Mesendoderm (in vitro differentiated cells): ENCODE results near the gene CCDC68.

Experiments used
- DNase-seq: peaks from one replicate; pipeline ENCODE4 v3.0.0; 2013
- H2AK5ac ChIP-seq: 2 replicates; pipeline ENCODE4 v1.6.1; 2013; ENCODE audit warnings: low read length, inconsistent platforms
- H2BK120ac ChIP-seq: 2 replicates; pipeline ENCODE4 v1.6.1; 2013; ENCODE audit warnings: low read depth, mild to moderate bottlenecking, low read length, moderate library complexity, mixed read lengths
- H2BK15ac ChIP-seq: replicated peaks from 2 replicates; pipeline ENCODE4 v1.6.1; 2013; ENCODE audit warnings: low read depth, mild to moderate bottlenecking, moderate library complexity
- H2BK5ac ChIP-seq: 2 replicates; pipeline ENCODE4 v1.6.1; 2013; ENCODE audit warnings: low read length, inconsistent platforms
- H3K18ac ChIP-seq: 2 replicates; pipeline ENCODE4 v1.6.1; 2013; ENCODE audit warnings: mild to moderate bottlenecking, low read length, mixed read lengths
- H3K23ac ChIP-seq: one replicate; pipeline ENCODE4 v1.6.1; 2013; ENCODE audit warnings: low read length
- H3K27ac ChIP-seq: 2 replicates; pipeline ENCODE4 v1.5.1; 2013; ENCODE audit warnings: low read depth, mild to moderate bottlenecking, inconsistent platforms, low read length, moderate library complexity
- H3K27me3 ChIP-seq: 2 replicates; pipeline ENCODE4 v1.6.1; 2013; ENCODE audit warnings: low read length, control low read depth, mild to moderate bottlenecking, inconsistent platforms; ENCODE audit not compliant: insufficient read depth, poor library complexity
- H3K36me3 ChIP-seq: 2 replicates; pipeline ENCODE4 v1.6.1; 2013; ENCODE audit warnings: low read length, inconsistent platforms; ENCODE audit not compliant: control insufficient read depth, insufficient read depth
- H3K4ac ChIP-seq: one replicate; pipeline ENCODE4 v1.6.1; 2013; ENCODE audit warnings: low read depth, mild to moderate bottlenecking, low read length, moderate library complexity
- H3K4me1 ChIP-seq: 2 replicates; pipeline ENCODE4 v1.6.1; 2013; ENCODE audit warnings: low read depth, low read length, inconsistent platforms; ENCODE audit not compliant: control insufficient read depth
- H3K4me2 ChIP-seq: 2 replicates; pipeline ENCODE4 v1.6.1; 2013; ENCODE audit warnings: low read length
- H3K4me3 ChIP-seq: 2 replicates; pipeline ENCODE4 v1.5.1; 2013; ENCODE audit warnings: mild to moderate bottlenecking, low read length
- H3K56ac ChIP-seq: one replicate; pipeline ENCODE4 v1.6.1; 2013; ENCODE audit warnings: low read length
- H3K79me1 ChIP-seq: 2 replicates; pipeline ENCODE4 v1.6.1; 2013; ENCODE audit warnings: low read length, inconsistent platforms
- H3K79me2 ChIP-seq: 2 replicates; pipeline ENCODE4 v1.6.1; 2013; ENCODE audit warnings: mild to moderate bottlenecking, low read length; ENCODE audit not compliant: control insufficient read depth, insufficient read depth
- H3K9ac ChIP-seq: 2 replicates; pipeline ENCODE4 v1.6.1; 2013; ENCODE audit warnings: low read length, inconsistent platforms
- H4K5ac ChIP-seq: one replicate; pipeline ENCODE4 v1.6.1; 2013; ENCODE audit warnings: low read length
- H4K8ac ChIP-seq: one replicate; pipeline ENCODE4 v1.6.1; 2013; ENCODE audit warnings: low read depth, mild to moderate bottlenecking, control low read depth, low read length, moderate library complexity
- WGBS: extraction: QIAGEN DNeasy Blood & Tissue Kit; methylation state at CpG from one replicate; pipeline ENCODE4 v1.1.7; 2013; ENCODE audit warnings: low lambda C conversion rate, missing lambda C conversion rate; ENCODE audit not compliant: insufficient coverage; ENCODE audit errors: extremely low coverage; 5-methylcytosine and 5-hydroxymethylcytosine counted together

CCDC68 gene

GRCh38 chr18:54967786-54968185, 8.5 kb upstream of the CCDC68 start:
- Histone ChIP-seq H3K79me1 (no peaks in the 10 kb centered on the region), H4K5ac (no peak overlapping the region), H2AK5ac (no peak overlapping the region), H3K36me3 (no peaks in the 10 kb centered on the region), H3K23ac (no peak overlapping the region), H3K79me2 (no peaks in the 10 kb centered on the region), H2BK15ac (no peak overlapping the region), H3K27ac (no peak overlapping the region), H3K4me2 (no peak overlapping the region), H4K8ac (no peak overlapping the region), H3K4ac (no peak overlapping the region), H3K18ac (no peak overlapping the region), H3K4me3 (no peak overlapping the region), H3K27me3 (no peaks in the 10 kb centered on the region), H2BK5ac (no peak overlapping the region), H3K56ac (no peak overlapping the region), H3K9ac (no peak overlapping the region), H3K4me1 (no peaks in the 10 kb centered on the region), H2BK120ac (no peak overlapping the region)
- WGBS, result no CpG with 5 or more reads among the region's 4 CpGs
- DNase-seq, result peak; percentile 34

GRCh38 chr18:54964741-54965140, 5.5 kb upstream of the CCDC68 start:
- Histone ChIP-seq H2BK120ac (no peak overlapping the region), H3K27me3 (no peaks in the 10 kb centered on the region), H3K36me3 (no peaks in the 10 kb centered on the region), H3K56ac (no peak overlapping the region), H2AK5ac (no peak overlapping the region), H3K4me1 (no peaks in the 10 kb centered on the region), H4K5ac (no peak overlapping the region), H3K79me1 (no peaks in the 10 kb centered on the region), H3K27ac (no peak overlapping the region), H3K4ac (no peak overlapping the region), H3K79me2 (no peaks in the 10 kb centered on the region), H3K4me2 (no peak overlapping the region), H2BK5ac (no peak overlapping the region), H3K23ac (no peak overlapping the region), H3K18ac (no peak overlapping the region), H4K8ac (no peak overlapping the region), H3K9ac (no peak overlapping the region), H3K4me3 (no peak overlapping the region), H2BK15ac (no peak overlapping the region)
- DNase-seq, result no peak

DNA sequence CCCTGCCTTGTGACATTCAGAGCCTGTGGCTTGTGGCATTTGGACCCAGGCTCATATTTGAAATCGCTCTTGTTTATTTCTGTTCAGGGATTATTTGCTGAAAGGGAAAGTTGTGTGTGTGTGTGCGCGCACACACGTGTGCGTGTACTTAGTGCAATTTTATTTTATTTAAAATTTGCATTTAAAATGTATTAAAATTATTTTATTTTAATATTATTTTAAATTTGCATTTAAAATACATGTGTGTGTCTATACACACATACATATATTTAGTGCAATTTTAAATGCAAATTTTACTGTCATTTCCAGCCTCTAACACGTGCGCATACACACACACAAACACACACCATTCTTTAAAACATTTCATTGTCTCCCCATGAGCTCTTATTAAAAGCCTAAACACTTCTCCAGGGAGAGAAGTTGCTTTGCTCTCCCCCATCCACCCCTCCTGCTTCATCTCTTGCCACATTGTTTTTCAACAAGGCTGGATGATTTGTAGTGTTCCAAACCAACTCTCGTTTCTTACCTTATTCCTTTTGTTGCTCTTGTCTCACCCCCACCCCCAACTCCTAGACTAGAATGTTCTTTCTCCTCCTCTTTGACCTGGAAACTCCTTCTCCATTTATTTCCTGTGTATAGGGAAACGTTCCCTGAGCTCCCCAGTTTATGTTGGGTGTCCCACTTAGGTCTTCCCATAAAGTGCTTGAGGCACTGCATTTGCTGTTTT, 3.8 kb upstream of the CCDC68 start:
- 100% methylated on average over 2 of the region's 9 CpGs for WGBS
- DNase-seq, result no peak
- Histone ChIP-seq H3K4me2 (no peak overlapping the region), H3K56ac (no peak overlapping the region), H2BK120ac (no peak overlapping the region), H3K27me3 (no peaks in the 10 kb centered on the region), H3K23ac (no peak overlapping the region), H3K18ac (no peak overlapping the region), H3K27ac (no peak overlapping the region), H2BK5ac (no peak overlapping the region), H3K4me1 (no peaks in the 10 kb centered on the region), H3K9ac (no peak overlapping the region), H3K4me3 (no peak overlapping the region), H3K4ac (no peak overlapping the region), H3K79me2 (no peaks in the 10 kb centered on the region), H2AK5ac (no peak overlapping the region), H3K79me1 (no peaks in the 10 kb centered on the region), H3K36me3 (no peaks in the 10 kb centered on the region), H2BK15ac (no peak overlapping the region), H4K5ac (no peak overlapping the region), H4K8ac (no peak overlapping the region)

DNA sequence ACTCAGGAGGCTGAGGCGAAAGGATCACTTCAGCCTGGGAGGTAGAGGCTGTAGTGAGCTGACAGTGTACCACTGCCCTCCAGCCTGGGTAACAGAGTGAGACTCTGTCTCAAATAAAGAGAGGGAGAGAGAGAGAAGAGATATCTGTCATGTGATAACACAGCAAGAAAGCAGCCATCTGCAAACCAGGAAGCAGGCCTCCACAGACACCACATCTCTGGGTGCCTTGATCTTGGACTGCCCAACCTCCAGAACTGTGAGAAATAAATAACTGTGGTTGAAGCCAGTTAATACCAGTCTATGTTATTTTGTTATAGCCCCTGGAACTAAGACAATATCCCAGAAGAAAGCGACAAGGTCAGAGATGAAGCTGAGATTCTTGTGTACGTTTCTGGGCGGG, 2.6 kb upstream of the CCDC68 start:
- no peak overlapping the region for H3K4me2 ChIP-seq
- WGBS, result no CpG with 5 or more reads among the region's 4 CpGs
- H3K23ac ChIP-seq, result no peak overlapping the region
- no peak overlapping the region for H3K9ac ChIP-seq
- H3K4ac ChIP-seq, result no peak overlapping the region
- no peak overlapping the region for H3K56ac ChIP-seq
- H4K8ac ChIP-seq, result no peak overlapping the region
- no peaks in the 10 kb centered on the region for H3K36me3 ChIP-seq
- no peak overlapping the region for H2BK120ac ChIP-seq
- no peak overlapping the region for H2BK15ac ChIP-seq
- no peak overlapping the region for H3K4me3 ChIP-seq
- H4K5ac ChIP-seq, result no peak overlapping the region
- H2AK5ac ChIP-seq, result no peak overlapping the region
- no peaks in the 10 kb centered on the region for H3K27me3 ChIP-seq
- H2BK5ac ChIP-seq, result no peak overlapping the region
- H3K18ac ChIP-seq, result no peak overlapping the region
- H3K4me1 ChIP-seq, result no peaks in the 10 kb centered on the region
- no peak overlapping the region for H3K27ac ChIP-seq
- no peaks in the 10 kb centered on the region for H3K79me1 ChIP-seq
- no peak for DNase-seq
- no peaks in the 10 kb centered on the region for H3K79me2 ChIP-seq

DNA sequence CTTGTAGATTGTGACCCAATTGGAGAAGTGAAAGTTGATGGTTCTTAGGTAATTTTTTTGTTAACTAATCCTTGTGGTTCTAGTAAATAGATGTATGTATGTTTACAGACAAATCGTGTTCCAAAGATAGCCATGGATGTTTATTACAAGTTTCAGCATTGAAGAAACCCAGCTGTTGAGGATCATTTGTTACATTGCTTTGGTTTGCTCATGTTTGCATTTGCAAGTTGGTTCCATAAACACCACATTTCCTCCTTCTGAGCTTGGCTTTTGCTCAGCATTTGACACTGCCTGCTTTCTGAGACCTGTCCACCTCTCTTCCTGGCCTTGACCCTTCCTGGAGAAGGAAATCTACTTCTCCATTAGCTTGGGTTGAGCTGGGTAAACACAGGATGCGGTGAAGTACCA, 1.8 kb upstream of the CCDC68 start:
- no peak overlapping the region for H2BK120ac ChIP-seq
- no peak overlapping the region for H3K9ac ChIP-seq
- H3K79me1 ChIP-seq, result no peaks in the 10 kb centered on the region
- H2BK15ac ChIP-seq, result no peak overlapping the region
- H3K23ac ChIP-seq, result no peak overlapping the region
- no peak overlapping the region for H4K5ac ChIP-seq
- no peak overlapping the region for H3K4ac ChIP-seq
- no peaks in the 10 kb centered on the region for H3K27me3 ChIP-seq
- H3K18ac ChIP-seq, result no peak overlapping the region
- H3K4me3 ChIP-seq, result no peak overlapping the region
- no peak overlapping the region for H2BK5ac ChIP-seq
- H3K4me1 ChIP-seq, result no peaks in the 10 kb centered on the region
- no peak overlapping the region for H4K8ac ChIP-seq
- no peaks in the 10 kb centered on the region for H3K36me3 ChIP-seq
- no peak overlapping the region for H3K27ac ChIP-seq
- no peak overlapping the region for H2AK5ac ChIP-seq
- WGBS, result no CpG with 5 or more reads among the region's 2 CpGs
- DNase-seq, result no peak
- H3K56ac ChIP-seq, result no peak overlapping the region
- no peak overlapping the region for H3K4me2 ChIP-seq
- no peaks in the 10 kb centered on the region for H3K79me2 ChIP-seq

GRCh38 chr18:54960197-54960596, 936 bp upstream of the CCDC68 start:
- H3K4me1 ChIP-seq, result no peaks in the 10 kb centered on the region
- no peak overlapping the region for H2BK5ac ChIP-seq
- no peaks in the 10 kb centered on the region for H3K36me3 ChIP-seq
- H3K9ac ChIP-seq, result no peak overlapping the region
- H3K79me2 ChIP-seq, result no peaks in the 10 kb centered on the region
- H3K27ac ChIP-seq, result no peak overlapping the region
- no peak overlapping the region for H3K23ac ChIP-seq
- no peak for DNase-seq
- no peak overlapping the region for H3K18ac ChIP-seq
- H4K8ac ChIP-seq, result no peak overlapping the region
- H3K4me3 ChIP-seq, result no peak overlapping the region
- H3K4ac ChIP-seq, result no peak overlapping the region
- H2AK5ac ChIP-seq, result no peak overlapping the region
- no peaks in the 10 kb centered on the region for H3K79me1 ChIP-seq
- H2BK15ac ChIP-seq, result no peak overlapping the region
- H3K27me3 ChIP-seq, result no peaks in the 10 kb centered on the region
- H3K56ac ChIP-seq, result no peak overlapping the region
- H3K4me2 ChIP-seq, result no peak overlapping the region
- no CpG with 5 or more reads among the region's 3 CpGs for WGBS
- no peak overlapping the region for H2BK120ac ChIP-seq
- no peak overlapping the region for H4K5ac ChIP-seq
